ENCODE results near the gene ZBTB16.

The ZBTB16 gene

GRCh38 chr11:114219559-114220349 lies 160.2 kb downstream of the ZBTB16 start:
- DNase-seq: no peak

GRCh38 chr11:114221037-114221436 lies 161.5 kb downstream of the ZBTB16 start:
- DNase-seq: no peak

- no peak for DNase-seq
Measured at GRCh38 chr11:114225661-114226060, 166.2 kb downstream of the ZBTB16 start.

- DNase-seq: no peak
Measured at GRCh38 chr11:114226356-114226755, 166.8 kb downstream of the ZBTB16 start.

- DNase-seq: no peak
Measured at GRCh38 chr11:114228435-114229411, 169.2 kb downstream of the ZBTB16 start.

- no peak for DNase-seq
Measured at GRCh38 chr11:114230031-114230704, 170.7 kb downstream of the ZBTB16 start.

GRCh38 chr11:114232400-114233059 lies 173.0 kb downstream of the ZBTB16 start:
- DNase-seq: no peak

GRCh38 chr11:114233755-114234154 lies 174.2 kb downstream of the ZBTB16 start:
- no peak for DNase-seq

- DNase-seq: no peak
Measured at GRCh38 chr11:114236829-114237228, 177.3 kb downstream of the ZBTB16 start.

GRCh38 chr11:114237321-114238280 lies 178.1 kb downstream of the ZBTB16 start:
- DNase-seq: no peak

- no peak for DNase-seq
Measured at GRCh38 chr11:114239753-114240161, 180.2 kb downstream of the ZBTB16 start.

GRCh38 chr11:114242032-114242431 lies 182.5 kb downstream of the ZBTB16 start:
- DNase-seq: no peak

- DNase-seq: no peak
Measured at GRCh38 chr11:114243461-114244372, 184.2 kb downstream of the ZBTB16 start.

- DNase-seq: no peak
Measured at GRCh38 chr11:114244726-114245394, 185.3 kb downstream of the ZBTB16 start.

- no peak for DNase-seq
Measured at GRCh38 chr11:114246321-114247069, 187.0 kb downstream of the ZBTB16 start.

- DNase-seq: no peak
Measured at GRCh38 chr11:114247070-114247789, 187.7 kb downstream of the ZBTB16 start.

- no peak for DNase-seq
Measured at GRCh38 chr11:114250180-114250579, 190.7 kb downstream of the ZBTB16 start.
